CD4-positive, alpha-beta T cell treated with Interleukin-15 for 4 hours (primary cell): ENCODE measurements around the gene COMT.

Experiments used
- DNase-seq: peaks from one replicate; pipeline ENCODE4 v3.0.0-alpha.2; 2020; ENCODE audit warnings: low spot score

The COMT gene

GRCh38 chr22:19981961-19982920, 40.7 kb downstream of the COMT start:
- DNase-seq: no peak

GRCh38 chr22:19982991-19983578, 41.5 kb downstream of the COMT start:
- DNase-seq: no peak

GRCh38 chr22:19983741-19984140, 42.2 kb downstream of the COMT start:
- DNase-seq: no peak

GRCh38 chr22:19984201-19984753, 42.7 kb downstream of the COMT start:
- no peak for DNase-seq

GRCh38 chr22:19984851-19985811, 43.6 kb downstream of the COMT start:
- DNase-seq: no peak

GRCh38 chr22:19986011-19986409, 44.4 kb downstream of the COMT start:
- DNase-seq: no peak

GRCh38 chr22:19986410-19987341, 45.1 kb downstream of the COMT start:
- peak; percentile 37 for DNase-seq

GRCh38 chr22:19987394-19988306, 46.1 kb downstream of the COMT start:
- DNase-seq: no peak

GRCh38 chr22:19988331-19988808, 46.8 kb downstream of the COMT start:
- DNase-seq: no peak

GRCh38 chr22:19988965-19989724, 47.6 kb downstream of the COMT start:
- no peak for DNase-seq

GRCh38 chr22:19989725-19990067, 48.1 kb downstream of the COMT start:
- DNase-seq: no peak

GRCh38 chr22:19990188-19990587, 48.6 kb downstream of the COMT start:
- DNase-seq: no peak

GRCh38 chr22:19990609-19991394, 49.2 kb downstream of the COMT start:
- no peak for DNase-seq

- no peak for DNase-seq
Measured at GRCh38 chr22:19991395-19991644, 49.7 kb downstream of the COMT start.

GRCh38 chr22:19991645-19992451, 50.3 kb downstream of the COMT start:
- DNase-seq: no peak

- no peak for DNase-seq
Measured at GRCh38 chr22:19992481-19992911, 50.9 kb downstream of the COMT start.

GRCh38 chr22:19992921-19993355, 51.4 kb downstream of the COMT start:
- no peak for DNase-seq
